A549 (cell line): ENCODE results near the gene SART3. TPM values are rescaled to one million over a fixed set of nuclear protein-coding genes. Genes with fewer than 3 reads are reported as not detected.

Source experiments
- ATAC-seq, 2 experiments: fragments of 200-7000 bp in 1 of 2; fragments of >200 bp in 1 of 2; cut with Nextera tagmentation in 1 of 2; cut with Tn5 transposase in 1 of 2; 3 replicates each; pipeline versions ENCODE4 v1.8.0 to v1.9.1; 2018 to 2020; ENCODE audit warnings: mild to moderate bottlenecking in 1 of 2, moderate library complexity in 1 of 2
- CTCF ChIA-PET: fragments of 300-600 bp; sonication (Branson Sonifier 250); formaldehyde crosslinking; extraction: SDS; loops from one replicate; lab custom pipeline; 2021; ENCODE audit warnings: antibody characterized with exemption, inconsistent platforms; lab: Yijun Ruan, JAX
- POLR2A ChIA-PET: fragments of 350-600 bp; formaldehyde crosslinking; extraction: SDS; loops from one replicate; lab custom pipeline; 2021; ENCODE audit warnings: antibody characterized with exemption, inconsistent platforms; lab: Yijun Ruan, JAX
- DNase-seq, 2 experiments: peaks; one replicate each; pipeline versions ENCODE4 v3.0.0 to v3.0.0-alpha.2; 2011 to 2016; ENCODE audit warnings: low read depth in 1 of 2, low spot score in 1 of 2
- FAIRE-seq: peaks from 2 replicates; lab custom pipeline; 2011; peaks lifted over from hg19 to GRCh38; lab: Jason Lieb, UNC
- H3K27ac ChIP-seq, 2 experiments: fragments of >200 bp; sonication (Bioruptor Twin); formaldehyde crosslinking; 3 replicates each; pipeline ENCODE4 v1.5.1; 2016 to 2017
- H3K4me1 ChIP-seq: fragments of >200 bp; sonication (Bioruptor Twin); formaldehyde crosslinking; 3 replicates; pipeline ENCODE4 v1.6.1; 2016
- H3K4me2 ChIP-seq: fragments of >200 bp; sonication (Bioruptor Twin); formaldehyde crosslinking; 3 replicates; pipeline ENCODE4 v1.6.1; 2016
- H3K4me3 ChIP-seq: fragments of >200 bp; sonication (Bioruptor Twin); formaldehyde crosslinking; 3 replicates; pipeline ENCODE4 v1.5.1; 2016
- H3K9me3 ChIP-seq: fragments of >200 bp; sonication (Bioruptor Twin); formaldehyde crosslinking; 3 replicates; pipeline ENCODE4 v1.6.1; 2016
- BCL3 ChIP-seq: fragments of >200 bp; sonication (Bioruptor Twin); formaldehyde crosslinking; IDR thresholded peaks from 3 replicates; pipeline ENCODE4 v1.6.1; 2016
- BHLHE40 ChIP-seq: IDR thresholded peaks from 2 replicates; pipeline ENCODE4 v1.6.1; 2012; ENCODE audit warnings: low read depth, low read length, inconsistent platforms
- CHD4 ChIP-seq: fragments of 200-600 bp; sonication (generic); IDR thresholded peaks from 2 replicates; pipeline ENCODE4 v1.6.1; 2016; ENCODE audit warnings: antibody characterized with exemption, mild to moderate bottlenecking, borderline replicate concordance
- CTCF ChIP-seq: fragments of >200 bp; sonication (Bioruptor Twin); formaldehyde crosslinking; IDR thresholded peaks from 3 replicates; pipeline ENCODE4 v1.5.1; 2016
- EHMT2 ChIP-seq: fragments of 200-600 bp; sonication (generic); IDR thresholded peaks from 2 replicates; pipeline ENCODE4 v1.6.1; 2016; ENCODE audit warnings: antibody characterized with exemption, low read depth, mild to moderate bottlenecking, moderate library complexity
- ELK1 ChIP-seq: fragments of 150-350 bp; IDR thresholded peaks from 2 replicates; pipeline ENCODE4 v1.6.1; 2014; ENCODE audit warnings: low read depth, mild to moderate bottlenecking, low read length
- EP300 ChIP-seq, 2 experiments: fragments of >200 bp; sonication (Bioruptor Twin); formaldehyde crosslinking; IDR thresholded peaks; 2 replicates in 1 of 2; 3 replicates in 1 of 2; pipeline ENCODE4 v1.6.1; 2016 to 2017
- FOXS1 ChIP-seq: fragments of 250-450 bp; sonication (Bioruptor Pico); IDR thresholded peaks from 2 replicates; pipeline ENCODE4 v1.5.0; 2020; ENCODE audit warnings: mild to moderate bottlenecking, moderate library complexity
- GATA3 ChIP-seq: IDR thresholded peaks from 2 replicates; pipeline ENCODE4 v1.6.1; 2012; ENCODE audit warnings: borderline replicate concordance
- HEYL ChIP-seq: fragments of 250-450 bp; sonication (Bioruptor Pico); IDR thresholded peaks from 2 replicates; pipeline ENCODE4 v1.8.0; 2021; ENCODE audit warnings: mild to moderate bottlenecking, moderate library complexity
- KDM5A ChIP-seq: fragments of 200-600 bp; sonication (generic); IDR thresholded peaks from 2 replicates; pipeline ENCODE4 v1.6.1; 2016; ENCODE audit warnings: antibody characterized with exemption, mild to moderate bottlenecking
- POLR2A ChIP-seq: IDR thresholded peaks from 2 replicates; pipeline ENCODE4 v1.6.1; 2012; ENCODE audit warnings: mild to moderate bottlenecking, low read length
- RAD21 ChIP-seq, 2 experiments: fragments of >200 bp in 1 of 2; sonication (Bioruptor Twin) in 1 of 2; formaldehyde crosslinking in 1 of 2; IDR thresholded peaks in 1 of 2; conservative IDR thresholded peaks in 1 of 2; 2 replicates in 1 of 2; 3 replicates in 1 of 2; pipeline ENCODE4 v1.6.1; 2012 to 2018; ENCODE audit warnings: inconsistent platforms in 1 of 2
- SMC3 ChIP-seq: fragments of >200 bp; sonication (Bioruptor Twin); formaldehyde crosslinking; IDR thresholded peaks from 3 replicates; pipeline ENCODE4 v1.6.1; 2018; ENCODE audit warnings: inconsistent platforms
- TP53 ChIP-seq: fragments of 250-450 bp; sonication (Bioruptor Pico); IDR thresholded peaks from 2 replicates; pipeline ENCODE4 v1.5.0; 2021; ENCODE audit warnings: mild to moderate bottlenecking, moderate library complexity
- USF2 ChIP-seq: fragments of 450-650 bp; IDR thresholded peaks from 2 replicates; pipeline ENCODE4 v1.6.1; 2014; ENCODE audit warnings: antibody characterized with exemption
- WGBS: methylation state at CpG from one replicate; pipeline ENCODE4 v1.1.6; 2017; ENCODE audit errors: missing lambda C conversion rate; 5-methylcytosine and 5-hydroxymethylcytosine counted together
- polyA plus RNA-seq, 4 experiments: library from polyadenylated mRNA; depleted of rRNA in 3 of 4; stranded (reverse); fragments of >200 nt; fragmentation: RNase III in 1 of 4; extraction: RNeasy Plus Mini Kit Qiagen cat#74134 plus additional on column Dnase treatment in 1 of 4; gene quantifications; 2 replicates in 3 of 4; 3 replicates in 1 of 4; pipeline ENCODE4 v1.2.3, GENCODE V29; 2011 to 2017

The SART3 gene
- polyA plus RNA-seq, 2 of the 4 experiments (the other 2 are of a cell fraction) = 52.7 to 77.2 TPM

- no peaks in the 10 kb centered on the region for H3K9me3 ChIP-seq
- FAIRE-seq (no peak), ATAC-seq (peak; percentile 17 to 61; a peak in 5 of 6 replicates), DNase-seq (peak in 1 of 2 experiments; percentile 58)
- no peak overlapping the region for H3K27ac ChIP-seq
- no peak overlapping the region for H3K4me3 ChIP-seq
- ChIA-PET CTCF (interaction anchor here (0.7 to 22.8 kb wide), 18 partner anchors 12 to 524 kb away, joined by 3 to 533 read pairs (median 4); partner anchors contain the start of genes ALKBH2 and TMEM119), POLR2A (interaction anchor here (1.6 kb wide), 1 partner anchor 9 kb away, joined by 4 read pairs; the partner anchor contains the start of gene ISCU)
- peaks cover 5% of the 10 kb centered on the region for H3K4me1 ChIP-seq
- H3K4me2 ChIP-seq = no peak overlapping the region
- TF ChIP-seq GATA3 = no peak
- peak; percentile 75 for TF ChIP-seq SMC3
- peak; percentile 53; the same call in 2 of the 3 replicates for TF ChIP-seq CTCF
- TF ChIP-seq RAD21 (conservative IDR thresholded peaks at IDR 0.05 in 1 of 2, IDR thresholded peaks at IDR 0.05 in 1 of 2) = peak; percentile 65 to 74
- 67% methylated on average over 3 of the region's 3 CpGs for WGBS
These were observed 10.0 kb upstream of the SART3 start for GRCh38 chr12:108570743-108571608.

GRCh38 chr12:108568338-108569154 is 7.6 kb upstream of the SART3 start:
- 93% methylated on average over 10 of the region's 10 CpGs for WGBS
- FAIRE-seq (no peak), DNase-seq (no peak), ATAC-seq (no peak)
- H3K9me3 ChIP-seq = no peaks in the 10 kb centered on the region
- H3K4me3 ChIP-seq = no peak overlapping the region
- POLR2A ChIA-PET = interaction anchor here (0.6 kb wide), 1 partner anchor 293 kb away, joined by 7 read pairs; no protein-coding TSS in a partner anchor
- peaks cover 24% of the 10 kb centered on the region for H3K4me1 ChIP-seq
- TF ChIP-seq BHLHE40 (no peak), SMC3 (no peak), ELK1 (no peak), CTCF (no peak), EHMT2 (no peak)
- CTCF ChIA-PET = interaction anchor here (0.5 to 22.8 kb wide), 4 partner anchors 44 to 670 kb away, joined by 3 to 533 read pairs (median 4); partner anchors contain the start of gene ALKBH2
- no peak overlapping the region for H3K4me2 ChIP-seq
- no peak overlapping the region for H3K27ac ChIP-seq

GRCh38 chr12:108567406-108568337 is 6.7 kb upstream of the SART3 start:
- FAIRE-seq (no peak), ATAC-seq (no peak), DNase-seq (no peak)
- 69% methylated on average over 7 of the region's 7 CpGs for WGBS
- no peaks in the 10 kb centered on the region for H3K9me3 ChIP-seq
- no peak overlapping the region for H3K27ac ChIP-seq
- POLR2A ChIA-PET = no interaction called here
- CTCF ChIA-PET = interaction anchor here (0.7 to 22.8 kb wide), 6 partner anchors 45 to 526 kb away, joined by 3 to 533 read pairs (median 4); partner anchors contain the start of gene ALKBH2
- H3K4me1 ChIP-seq = peaks cover 24% of the 10 kb centered on the region
- H3K4me3 ChIP-seq = no peak overlapping the region
- H3K4me2 ChIP-seq = no peak overlapping the region
- no peak for TF ChIP-seq FOXS1 (CRISPR knock-in tag)
- TF ChIP-seq KDM5A = no peak
- TF ChIP-seq CTCF = no peak
- no peak for TF ChIP-seq BCL3
- no peak for TF ChIP-seq TP53 (CRISPR knock-in tag)
- no peak for TF ChIP-seq HEYL (CRISPR knock-in tag)
- TF ChIP-seq EP300 (IDR thresholded peaks at IDR 0.05) = no peak
- no peak for TF ChIP-seq POLR2A
- TF ChIP-seq USF2 = no peak
- TF ChIP-seq SMC3 = no peak
- no peak for TF ChIP-seq CHD4
